SK-N-SH (cell line): ENCODE measurements around the gene TLX1. TPM values are rescaled to one million over a fixed set of nuclear protein-coding genes. Genes with fewer than 3 reads are reported as not detected.
A peak's percentile ranks its signal among the peaks of the same experiment; 100 is the strongest.

Experiments used
- CTCF ChIA-PET: fragments of 300-600, 350-600 bp; formaldehyde crosslinking; extraction: SDS; loops from one replicate; lab custom pipeline; 2021; lab: Yijun Ruan, JAX
- POLR2A ChIA-PET: fragments of 350-600 bp; sonication (Branson Sonifier 250); formaldehyde crosslinking; extraction: SDS; loops from one replicate; lab custom pipeline; 2020; ENCODE audit warnings: antibody characterized with exemption, inconsistent platforms; lab: Yijun Ruan, JAX
- DNase-seq: peaks from one replicate; pipeline ENCODE4 v3.0.0; 2012
- H2AFZ ChIP-seq: fragments of 200-600 bp; sonication (generic); 2 replicates; pipeline ENCODE4 v1.8.1; 2016; ENCODE audit warnings: antibody characterized with exemption, mild to moderate bottlenecking, low read depth
- H3F3A ChIP-seq: fragments of 200-600 bp; sonication (generic); replicated peaks from 2 replicates; pipeline ENCODE3; 2016; ENCODE audit warnings: antibody characterized with exemption, mild to moderate bottlenecking; ENCODE audit not compliant: insufficient read depth
- H3K27ac ChIP-seq, 2 experiments: fragments of 200-500 bp in 1 of 2; fragments of 200-600 bp in 1 of 2; sonication (Bioruptor generic) in 1 of 2; sonication (generic), shearing (Covaris generic) in 1 of 2; 2 replicates each; pipeline versions ENCODE4 v1.5.1 to v1.6.1; 2014 to 2016; ENCODE audit warnings: low read depth in 2 of 2, inconsistent platforms in 1 of 2, low read length in 1 of 2, mild to moderate bottlenecking in 1 of 2, mixed read lengths in 1 of 2
- H3K27me3 ChIP-seq: fragments of 200-600 bp; sonication (generic), shearing (Covaris generic); 2 replicates; pipeline ENCODE4 v1.6.1; 2016; ENCODE audit warnings: mixed run types; ENCODE audit not compliant: insufficient read depth
- H3K36me3 ChIP-seq, 2 experiments: fragments of 200-500 bp in 1 of 2; fragments of 200-600 bp in 1 of 2; sonication (Bioruptor generic) in 1 of 2; sonication (generic) in 1 of 2; replicated peaks in 1 of 2; 2 replicates each; pipeline versions ENCODE3 to v1.5.1; 2014 to 2016; ENCODE audit warnings: low read length in 1 of 2, mild to moderate bottlenecking in 1 of 2; ENCODE audit not compliant: insufficient read depth in 2 of 2, control insufficient read depth in 1 of 2
- H3K4me1 ChIP-seq, 2 experiments: fragments of 200-500 bp in 1 of 2; fragments of 200-600 bp in 1 of 2; sonication (Bioruptor generic) in 1 of 2; sonication (generic), shearing (Covaris generic) in 1 of 2; 2 replicates each; pipeline versions ENCODE4 v1.5.1 to v1.6.1; 2014 to 2016; ENCODE audit warnings: low read depth in 1 of 2, low read length in 1 of 2, mixed run types in 1 of 2; ENCODE audit not compliant: insufficient read depth in 2 of 2, control insufficient read depth in 1 of 2
- H3K4me2 ChIP-seq: fragments of 200-600 bp; sonication (generic), shearing (Covaris generic); 2 replicates; pipeline ENCODE4 v1.6.1; 2017; ENCODE audit warnings: mixed run types
- H3K4me3 ChIP-seq, 2 experiments: fragments of 200-500 bp in 1 of 2; fragments of 200-600 bp in 1 of 2; sonication (Bioruptor generic) in 1 of 2; sonication (generic), shearing (Covaris generic) in 1 of 2; 2 replicates each; pipeline versions ENCODE4 v1.5.1 to v1.8.1; 2014 to 2016; ENCODE audit warnings: low read depth in 2 of 2, inconsistent platforms in 1 of 2, low read length in 1 of 2, mild to moderate bottlenecking in 1 of 2, mixed read lengths in 1 of 2, moderate library complexity in 1 of 2
- H3K79me2 ChIP-seq: fragments of 200-600 bp; sonication (generic); 2 replicates; pipeline ENCODE4 v1.8.1; 2017; ENCODE audit warnings: mild to moderate bottlenecking; ENCODE audit not compliant: insufficient read depth
- H3K9ac ChIP-seq: fragments of 200-600 bp; sonication (generic); 2 replicates; pipeline ENCODE4 v1.6.1; 2017; ENCODE audit warnings: mixed run types
- H3K9me2 ChIP-seq: fragments of 200-600 bp; sonication (generic); 2 replicates; pipeline ENCODE4 v1.6.1; 2017; ENCODE audit warnings: mixed run types
- H3K9me3 ChIP-seq: fragments of 200-600 bp; sonication (generic); 2 replicates; pipeline ENCODE4 v1.6.1; 2017; ENCODE audit warnings: mixed run types, mild to moderate bottlenecking, moderate library complexity
- H4K20me1 ChIP-seq: fragments of 200-600 bp; sonication (generic); 2 replicates; pipeline ENCODE4 v1.6.1; 2017; ENCODE audit warnings: mild to moderate bottlenecking, mixed run types; ENCODE audit not compliant: insufficient read depth
- CHD2 ChIP-seq: fragments of 150-350 bp; IDR thresholded peaks from 2 replicates; pipeline ENCODE4 v1.6.1; 2018; ENCODE audit warnings: low read length; ENCODE audit not compliant: partially characterized antibody
- EZH2phosphoT487 ChIP-seq: fragments of 200-600 bp; sonication (generic); IDR thresholded peaks from 2 replicates; pipeline ENCODE4 v1.6.1; 2017; ENCODE audit warnings: low read depth, mixed run types, mild to moderate bottlenecking, antibody characterized with exemption, moderate library complexity, borderline replicate concordance
- FOSL2 ChIP-seq: IDR thresholded peaks from 2 replicates; pipeline ENCODE4 v1.4.0; 2012; ENCODE audit warnings: low read depth, mild to moderate bottlenecking, moderate library complexity, borderline replicate concordance
- JUND ChIP-seq: IDR thresholded peaks from 2 replicates; pipeline ENCODE4 v1.4.0; 2012
- MAX ChIP-seq: IDR thresholded peaks from 2 replicates; pipeline ENCODE4 v1.4.0; 2012; ENCODE audit warnings: low read depth
- POLR2AphosphoS5 ChIP-seq: IDR thresholded peaks from 2 replicates; pipeline ENCODE4 v1.6.1; 2012; ENCODE audit warnings: low read depth, low read length
- RAD21 ChIP-seq: IDR thresholded peaks from 2 replicates; pipeline ENCODE4 v1.6.1; 2012; ENCODE audit warnings: mild to moderate bottlenecking, low read length
- RCOR1 ChIP-seq: fragments of 150-350 bp; IDR thresholded peaks from 2 replicates; pipeline ENCODE4 v1.6.1; 2017; ENCODE audit warnings: antibody characterized with exemption, low read length
- SMC3 ChIP-seq: IDR thresholded peaks from 2 replicates; pipeline ENCODE4 v1.6.1; 2012; ENCODE audit warnings: low read depth, low read length, improper control_type of control experiment
- TEAD4 ChIP-seq: IDR thresholded peaks from 2 replicates; pipeline ENCODE4 v1.4.0; 2012; ENCODE audit warnings: mild to moderate bottlenecking, borderline replicate concordance; ENCODE audit not compliant: insufficient read depth
- YY1 ChIP-seq: IDR thresholded peaks from 2 replicates; pipeline ENCODE4 v1.4.0; 2012; ENCODE audit warnings: low read depth, mild to moderate bottlenecking
- ZBTB33 ChIP-seq: IDR thresholded peaks from 2 replicates; pipeline ENCODE4 v1.4.0; 2012; ENCODE audit warnings: low read depth, borderline replicate concordance
- WGBS: methylation state at CpG from one replicate; pipeline ENCODE4 v1.1.6; 2017; ENCODE audit warnings: low lambda C conversion rate; 5-methylcytosine and 5-hydroxymethylcytosine counted together
- polyA plus RNA-seq, 3 experiments: library from polyadenylated mRNA; depleted of rRNA; stranded (reverse); fragments of >200 nt; gene quantifications; 2 replicates each; pipeline ENCODE4 v1.2.3, GENCODE V29; 2012

Gene TLX1
- polyA plus RNA-seq, 1 of the 3 experiments (the other 2 are of a cell fraction) = not detected

GRCh38 chr10:101120884-101121653 is 10.0 kb upstream of the TLX1 start:
- H3K27ac ChIP-seq = no peak overlapping the region
- CTCF ChIA-PET = interaction anchor here (1.4 to 7.1 kb wide), 4 partner anchors 21 to 71 kb away, joined by 3 to 90 read pairs (median 32); no protein-coding TSS in a partner anchor
- H3K9me3 ChIP-seq = no peaks in the 10 kb centered on the region
- no peak overlapping the region for H3K9ac ChIP-seq
- TF ChIP-seq RAD21 (no peak), EZH2phosphoT487 (no peak), ZBTB33 (no peak), FOSL2 (no peak), JUND (no peak), YY1 (no peak), TEAD4 (no peak)
- H3K4me1 ChIP-seq = peaks cover 0 to 19% of the 10 kb centered on the region in 2 experiments; a peak in 1 of 4 replicates
- H3K4me3 ChIP-seq = no peak overlapping the region
- H2AFZ ChIP-seq = no peak overlapping the region
- no peak overlapping the region for H3K4me2 ChIP-seq
- POLR2A ChIA-PET = no interaction called here
- H3F3A ChIP-seq = no peaks in the 10 kb centered on the region
- peaks cover 88% of the 10 kb centered on the region for H3K27me3 ChIP-seq
- no peaks in the 10 kb centered on the region for H3K36me3 ChIP-seq
- no peaks in the 10 kb centered on the region for H3K9me2 ChIP-seq
- peak; percentile 9 for DNase-seq
- WGBS = 68% methylated on average over 33 of the region's 41 CpGs
- no peaks in the 10 kb centered on the region for H4K20me1 ChIP-seq
- H3K79me2 ChIP-seq = no peaks in the 10 kb centered on the region

- Histone ChIP-seq H3K36me3 (no peaks in the 10 kb centered on the region), H4K20me1 (no peaks in the 10 kb centered on the region), H3K4me3 (no peak overlapping the region), H3K9ac (no peak overlapping the region), H3K27me3 (peaks cover 88% of the 10 kb centered on the region), H3K9me3 (no peaks in the 10 kb centered on the region), H3K79me2 (no peaks in the 10 kb centered on the region), H3K4me1 (peaks cover 0 to 19% of the 10 kb centered on the region in 2 experiments; a peak in 1 of 4 replicates), H2AFZ (no peak overlapping the region), H3K27ac (no peak overlapping the region), H3K9me2 (no peaks in the 10 kb centered on the region), H3F3A (no peaks in the 10 kb centered on the region), H3K4me2 (no peak overlapping the region)
- ChIA-PET POLR2A (no interaction called here), CTCF (interaction anchor here (0.8 to 7.1 kb wide), 8 partner anchors 9 to 71 kb away, joined by 3 to 90 read pairs (median 6); no protein-coding TSS in a partner anchor)
- 13% methylated on average over 6 of the region's 15 CpGs for WGBS
- TF ChIP-seq SMC3 (no peak), EZH2phosphoT487 (no peak), POLR2AphosphoS5 (no peak), JUND (no peak), CHD2 (no peak), RCOR1 (no peak), MAX (no peak), FOSL2 (no peak), YY1 (no peak)
- peak; percentile 47 for DNase-seq
Measured at GRCh38 chr10:101121654-101122031, 9.5 kb upstream of the TLX1 start.
